Subcutaneous adipose tissue (tissue), 4 donors: ENCODE measurements around the gene ENDOU. TPM values are rescaled to one million over a fixed set of nuclear protein-coding genes. Genes with fewer than 3 reads are reported as not detected.

ENCODE experiments used
- CTCF ChIP-seq: fragments of 450-650 bp; IDR thresholded peaks from one replicate; pipeline ENCODE4 v1.5.1; 2016; ENCODE audit warnings: low read depth, mild to moderate bottlenecking, control low read depth, antibody characterized with exemption, moderate library complexity
- total RNA-seq, 4 donors: library from RNA; depleted of rRNA; stranded (reverse); fragments of >200 nt; gene quantifications; one replicate each; pipeline ENCODE4 v1.1.0, GENCODE V29; 2016

Gene ENDOU
- total RNA-seq, 4 donors from 2014 or later: 0.33 to 3.2 TPM; not detected in 2

- TF ChIP-seq CTCF: no peak
Measured at GRCh38 chr12:47746073-47746472, 20.8 kb upstream of the ENDOU start.

- TF ChIP-seq CTCF: no peak
Measured at GRCh38 chr12:47745485-47746041, 20.3 kb upstream of the ENDOU start.

- no peak for TF ChIP-seq CTCF
Measured at GRCh38 chr12:47744778-47745436, 19.6 kb upstream of the ENDOU start.

GRCh38 chr12:47744005-47744651 lies 18.8 kb upstream of the ENDOU start:
- no peak for TF ChIP-seq CTCF

GRCh38 chr12:47743311-47743860 lies 18.1 kb upstream of the ENDOU start:
- no peak for TF ChIP-seq CTCF

- TF ChIP-seq CTCF: no peak
Measured at GRCh38 chr12:47742253-47742825, 17.0 kb upstream of the ENDOU start.

- TF ChIP-seq CTCF: no peak
Measured at GRCh38 chr12:47741340-47741703, 16.0 kb upstream of the ENDOU start.
